Neural progenitor cell (in vitro differentiated cells): Measurements from ENCODE around the gene ZBTB24. TPM values are rescaled to one million over a fixed set of nuclear protein-coding genes. Genes with fewer than 3 reads are reported as not detected.
"Not testable (repeated sequence)": the region's sequence is repeated elsewhere in the genome, so short reads cannot be mapped to it uniquely, and the experiment has no call there.

ENCODE experiments used
- DNase-seq: peaks from one replicate; pipeline ENCODE4 v3.0.0-alpha.2; 2016; ENCODE audit warnings: low spot score
- H2AFZ ChIP-seq: fragments of 200-600 bp; sonication (generic); replicated peaks from 2 replicates; pipeline ENCODE4 v1.6.1; 2016; ENCODE audit warnings: antibody characterized with exemption
- H3F3A ChIP-seq: fragments of 200-600 bp; sonication (generic); 2 replicates; pipeline ENCODE4 v1.6.1; 2016; ENCODE audit warnings: antibody characterized with exemption, low read depth
- H3K27ac ChIP-seq: fragments of 200-600 bp; sonication (generic); 2 replicates; pipeline ENCODE4 v1.5.1; 2016; ENCODE audit warnings: mild to moderate bottlenecking
- H3K27me3 ChIP-seq: fragments of 200-600 bp; sonication (generic); 2 replicates; pipeline ENCODE4 v1.6.1; 2016; ENCODE audit warnings: mild to moderate bottlenecking, moderate library complexity
- H3K36me3 ChIP-seq: fragments of 200-600 bp; sonication (generic); 2 replicates; pipeline ENCODE4 v1.5.1; 2016
- H3K4me1 ChIP-seq: fragments of 200-600 bp; sonication (generic); 2 replicates; pipeline ENCODE4 v1.6.1; 2016; ENCODE audit warnings: mixed run types
- H3K4me2 ChIP-seq: fragments of 200-600 bp; sonication (generic); 2 replicates; pipeline ENCODE4 v1.6.1; 2016
- H3K4me3 ChIP-seq: fragments of 200-600 bp; sonication (generic); 2 replicates; pipeline ENCODE4 v1.5.1; 2016
- H3K79me2 ChIP-seq: fragments of 200-600 bp; sonication (generic); 2 replicates; pipeline ENCODE4 v1.6.1; 2016; ENCODE audit warnings: low read depth
- H3K9ac ChIP-seq: fragments of 200-600 bp; sonication (generic); 2 replicates; pipeline ENCODE4 v1.6.1; 2016
- H3K9me3 ChIP-seq: fragments of 200-600 bp; sonication (generic); 2 replicates; pipeline ENCODE4 v1.5.1; 2016; ENCODE audit warnings: low read depth
- H4K20me1 ChIP-seq: fragments of 200-600 bp; sonication (generic); 2 replicates; pipeline ENCODE4 v1.6.1; 2016; ENCODE audit warnings: low read depth
- H3K27ac Mint-ChIP-seq: 3 replicates; pipeline ENCODE4 v1.8.0; 2021; ENCODE audit warnings: mixed read lengths
- H3K27me3 Mint-ChIP-seq: 2 replicates; pipeline ENCODE4 v1.8.0; 2022; ENCODE audit warnings: low read depth, mild to moderate bottlenecking, inconsistent platforms, moderate library complexity, mixed read lengths; ENCODE audit not compliant: insufficient read depth
- H3K36me3 Mint-ChIP-seq: 3 replicates; pipeline ENCODE4 v1.8.0; 2021; ENCODE audit warnings: mixed read lengths
- H3K4me1 Mint-ChIP-seq: 3 replicates; pipeline ENCODE4 v1.8.0; 2021; ENCODE audit warnings: mixed read lengths
- H3K4me3 Mint-ChIP-seq: 3 replicates; pipeline ENCODE4 v1.8.0; 2021; ENCODE audit warnings: mild to moderate bottlenecking, moderate library complexity, mixed read lengths
- H3K9me3 Mint-ChIP-seq: 3 replicates; pipeline ENCODE4 v1.8.0; 2020; ENCODE audit warnings: mixed read lengths
- CTCF ChIP-seq: fragments of 200-600 bp; sonication (generic); IDR thresholded peaks from 2 replicates; pipeline ENCODE4 v1.5.1; 2017; ENCODE audit warnings: antibody characterized with exemption, mild to moderate bottlenecking
- EZH2 ChIP-seq: fragments of 200-600 bp; sonication (generic); IDR thresholded peaks from 2 replicates; pipeline ENCODE4 v1.6.1; 2017; ENCODE audit warnings: antibody characterized with exemption, mild to moderate bottlenecking, moderate library complexity
- EZH2phosphoT487 ChIP-seq: fragments of 200-600 bp; sonication (generic); IDR thresholded peaks from 2 replicates; pipeline ENCODE4 v1.6.1; 2017; ENCODE audit warnings: antibody characterized with exemption
- total RNA-seq: library from RNA; depleted of rRNA; stranded (reverse); fragments of >200 nt; gene quantifications from 2 replicates; pipeline ENCODE4 v1.2.3, GENCODE V29; 2015; ENCODE audit warnings: low replicate concordance

Gene ZBTB24
- total RNA-seq, 1 donor from 2014 or later = 17.3 TPM

GRCh38 chr6:109521080-109521479 is 38.1 kb upstream of the ZBTB24 start:
- Histone ChIP-seq H4K20me1 (no peaks in the 10 kb centered on the region), H3F3A (peaks cover 12% of the 10 kb centered on the region), H3K36me3 (peaks cover 4% of the 10 kb centered on the region), H3K27me3 (no peaks in the 10 kb centered on the region), H3K9me3 (no peaks in the 10 kb centered on the region), H3K4me1 (peaks cover 11% of the 10 kb centered on the region), H3K4me3 (no peak overlapping the region), H3K4me2 (no peak overlapping the region), H2AFZ (no peak overlapping the region), H3K9ac (no peak overlapping the region), H3K27ac (no peak overlapping the region), H3K79me2 (no peaks in the 10 kb centered on the region)
- TF ChIP-seq EZH2 (no peak), EZH2phosphoT487 (no peak), CTCF (no peak)
- Mint-ChIP-seq H3K36me3 (no peaks in the 10 kb centered on the region), H3K4me1 (no peaks in the 10 kb centered on the region), H3K27me3 (peaks cover 4% of the 10 kb centered on the region), H3K9me3 (peaks cover 11% of the 10 kb centered on the region), H3K27ac (no peak overlapping the region), H3K4me3 (no peak overlapping the region)
- no peak for DNase-seq

- H3K4me3 ChIP-seq, H3K27me3 ChIP-seq, H3K4me2 ChIP-seq, H3K36me3 Mint-ChIP-seq, H4K20me1 ChIP-seq, H3K9ac ChIP-seq, DNase-seq, H3K27ac Mint-ChIP-seq, H3K27me3 Mint-ChIP-seq, H3K9me3 ChIP-seq, H3K36me3 ChIP-seq, H3K4me3 Mint-ChIP-seq, H3K4me1 Mint-ChIP-seq, H3K79me2 ChIP-seq, H3K27ac ChIP-seq, H2AFZ ChIP-seq: not testable (repeated sequence)
- H3K9me3 Mint-ChIP-seq = peaks cover 11% of the 10 kb centered on the region
- Histone ChIP-seq H3F3A (peaks cover 13% of the 10 kb centered on the region), H3K4me1 (peaks cover 13% of the 10 kb centered on the region)
Observed at GRCh38 chr6:109519647-109520046, 36.6 kb upstream of the ZBTB24 start.

- Mint-ChIP-seq H3K4me3 (no peak overlapping the region), H3K9me3 (no peaks in the 10 kb centered on the region), H3K4me1 (peaks cover 11% of the 10 kb centered on the region), H3K36me3 (no peaks in the 10 kb centered on the region), H3K27me3 (no peaks in the 10 kb centered on the region), H3K27ac (no peak overlapping the region)
- Histone ChIP-seq H2AFZ (no peak overlapping the region), H3K79me2 (no peaks in the 10 kb centered on the region), H3K9ac (no peak overlapping the region), H3F3A (peaks cover 34% of the 10 kb centered on the region), H3K27me3 (no peaks in the 10 kb centered on the region), H3K36me3 (no peaks in the 10 kb centered on the region), H3K4me1 (peaks cover 29% of the 10 kb centered on the region), H3K9me3 (no peaks in the 10 kb centered on the region), H3K27ac (no peak overlapping the region), H4K20me1 (no peaks in the 10 kb centered on the region), H3K4me2 (no peak overlapping the region), H3K4me3 (no peak overlapping the region)
- no peak for TF ChIP-seq CTCF
- no peak for TF ChIP-seq EZH2
- TF ChIP-seq EZH2phosphoT487 = no peak
- DNase-seq = no peak
Observed at GRCh38 chr6:109516929-109517328, 33.9 kb upstream of the ZBTB24 start.

- H3K4me1 Mint-ChIP-seq = peaks cover 11% of the 10 kb centered on the region
- no peaks in the 10 kb centered on the region for H3K27me3 Mint-ChIP-seq
- DNase-seq = no peak
- Histone ChIP-seq H3F3A (peaks cover 34% of the 10 kb centered on the region), H3K4me2 (no peak overlapping the region), H3K36me3 (no peaks in the 10 kb centered on the region), H3K27me3 (no peaks in the 10 kb centered on the region), H3K9me3 (no peaks in the 10 kb centered on the region), H3K79me2 (no peaks in the 10 kb centered on the region), H3K9ac (no peak overlapping the region), H2AFZ (no peak overlapping the region), H3K4me1 (peaks cover 29% of the 10 kb centered on the region), H4K20me1 (no peaks in the 10 kb centered on the region), H3K27ac (no peak overlapping the region), H3K4me3 (no peak overlapping the region)
- no peak for TF ChIP-seq EZH2
- TF ChIP-seq CTCF = no peak
- no peak for TF ChIP-seq EZH2phosphoT487
- no peaks in the 10 kb centered on the region for H3K36me3 Mint-ChIP-seq
- peaks cover 5% of the 10 kb centered on the region for H3K9me3 Mint-ChIP-seq
- H3K4me3 Mint-ChIP-seq = no peak overlapping the region
- H3K27ac Mint-ChIP-seq = no peak overlapping the region
Observed at GRCh38 chr6:109515781-109516409, 32.9 kb upstream of the ZBTB24 start.
